HG03439 (cell line): ENCODE data around the gene FUS.
"Not testable (repeated sequence)": the region's sequence is repeated elsewhere in the genome, so short reads cannot be mapped to it uniquely, and the experiment has no call there.

ENCODE experiments used
- ATAC-seq: cut with Tn5 transposase; IDR thresholded peaks from one replicate; pipeline ENCODE4 v1.9.1; 2021; ENCODE audit warnings: mild to moderate bottlenecking, moderate library complexity; ENCODE audit not compliant: unreplicated experiment

FUS gene

GRCh38 chr16:31143011-31143693, 36.8 kb upstream of the FUS start:
- ATAC-seq: no peak

DNA sequence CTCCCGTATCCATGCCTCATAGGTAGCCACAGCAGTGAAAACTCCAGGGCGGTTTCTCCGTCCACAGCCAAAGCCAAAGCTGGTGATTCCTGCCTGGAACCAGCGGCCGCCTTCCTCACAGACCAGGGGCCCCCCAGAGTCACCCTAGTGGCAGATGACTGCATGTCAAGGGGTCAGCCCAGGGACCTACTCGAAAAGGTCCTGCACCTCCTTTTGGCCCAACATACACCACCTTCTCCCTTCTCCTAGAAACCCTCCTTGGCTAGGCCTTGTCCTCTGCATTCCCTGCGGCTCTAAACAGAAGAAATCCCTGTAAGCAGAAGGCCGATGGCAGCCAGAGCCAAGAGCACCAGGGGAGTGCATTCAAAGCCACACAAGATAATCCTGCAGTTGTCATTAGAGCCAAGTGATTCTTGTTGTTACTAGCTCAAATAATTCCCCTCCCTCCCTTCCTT, 36.2 kb upstream of the FUS start:
- no peak for ATAC-seq

DNA sequence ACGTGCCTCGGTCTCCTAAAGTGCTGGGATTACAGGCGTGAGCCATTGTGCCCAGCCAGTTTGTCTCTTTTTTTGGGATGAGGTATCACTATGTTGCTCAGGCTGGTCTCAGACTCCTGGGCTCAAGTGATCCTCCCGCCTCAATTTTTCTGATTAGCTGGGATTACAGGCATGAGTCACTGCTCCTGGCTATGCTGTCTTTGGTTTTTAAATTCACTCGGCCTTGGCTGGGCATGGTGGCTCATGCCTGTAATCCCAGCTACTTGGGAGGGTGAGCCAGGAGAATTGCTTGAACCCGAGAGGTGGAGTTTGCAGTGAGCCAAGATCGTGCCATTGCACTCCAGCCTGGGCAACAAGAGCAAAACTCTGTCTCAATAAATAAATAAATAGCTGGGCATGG, 35.5 kb upstream of the FUS start:
- ATAC-seq: not testable (repeated sequence)

- ATAC-seq: no peak
Observed at GRCh38 chr16:31145398-31145990, 34.4 kb upstream of the FUS start.

DNA sequence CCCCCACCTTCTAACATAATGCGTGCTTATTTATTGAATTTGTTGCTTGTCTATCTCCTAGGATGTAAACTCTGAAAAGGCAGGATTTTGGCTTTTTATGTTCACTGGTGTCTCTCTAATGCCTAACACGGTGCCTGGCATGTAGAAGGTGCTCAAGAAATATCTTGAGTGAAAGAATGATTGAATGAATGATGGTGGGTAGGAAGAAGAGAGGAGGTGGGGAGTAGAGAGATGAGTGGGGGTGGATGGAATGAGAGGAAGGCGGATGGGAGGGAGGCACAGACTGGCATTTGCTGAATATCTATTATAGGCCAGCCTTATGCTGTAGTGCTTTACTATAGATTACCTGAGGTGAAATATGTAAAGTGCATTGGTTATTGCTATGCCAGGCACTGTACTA, 32.4 kb upstream of the FUS start:
- ATAC-seq: no peak

- ATAC-seq: no peak
Observed at GRCh38 chr16:31148281-31148728, 31.6 kb upstream of the FUS start.

- no peak for ATAC-seq
Observed at GRCh38 chr16:31148896-31149295, 31.0 kb upstream of the FUS start.

GRCh38 chr16:31149332-31149731, 30.6 kb upstream of the FUS start:
- ATAC-seq: no peak

DNA sequence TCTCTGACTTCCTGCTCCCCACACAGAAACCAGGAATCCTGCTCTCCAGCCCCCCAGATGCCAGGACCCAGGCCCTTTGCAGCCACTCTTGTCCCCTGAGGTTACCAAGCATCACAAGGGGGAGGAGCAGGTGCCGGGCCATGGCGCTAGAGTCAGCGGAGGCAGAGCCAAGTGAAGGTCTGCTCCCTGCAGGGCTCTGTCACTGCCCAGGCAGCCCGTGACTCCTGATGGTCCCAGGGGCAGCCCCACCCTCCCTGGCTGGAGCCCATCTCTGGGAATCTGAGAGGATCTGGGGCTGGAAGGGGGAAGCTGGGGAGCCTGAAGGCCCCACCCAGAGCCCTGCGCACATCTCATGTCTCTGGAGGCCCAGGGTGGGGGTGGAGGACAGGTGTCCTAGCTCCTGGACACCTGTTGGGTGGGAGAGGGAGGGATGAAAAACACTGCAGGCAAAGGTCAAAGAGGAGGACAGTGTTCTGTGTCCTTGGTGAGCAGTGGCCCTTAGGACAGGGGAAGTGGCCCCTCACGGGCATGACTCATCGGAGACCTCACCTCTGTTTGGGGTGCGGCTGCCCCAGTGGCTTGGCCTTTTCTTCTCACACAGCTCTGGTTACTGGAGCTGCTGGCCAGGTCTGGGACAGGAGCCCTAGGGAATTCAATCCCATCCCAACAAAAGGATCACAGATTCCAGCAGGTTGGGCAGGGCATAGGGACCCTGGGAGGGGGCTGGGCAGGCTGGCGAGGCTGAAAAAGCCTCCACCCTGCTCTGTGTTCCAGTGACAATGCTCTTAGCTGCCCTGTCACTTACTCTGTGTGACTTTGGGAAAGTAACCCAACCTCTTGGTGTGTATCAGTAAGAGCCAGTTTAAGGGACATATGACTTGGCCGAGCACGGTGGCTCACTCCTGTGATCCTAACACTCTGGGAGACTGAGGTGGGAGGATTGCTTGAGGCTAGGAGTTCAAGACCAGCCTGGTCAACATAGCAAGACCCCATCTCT, 29.7 kb upstream of the FUS start, which contains the start of gene PRSS36:
Gene PRSS36 (minus strand): TSS at position 173 of the 997 bp plus-strand sequence. CDS start 31 bp downstream, at position 142.
- no peak for ATAC-seq

- ATAC-seq: not testable (repeated sequence)
Observed at GRCh38 chr16:31150976-31151375, 29.0 kb upstream of the FUS start.

DNA sequence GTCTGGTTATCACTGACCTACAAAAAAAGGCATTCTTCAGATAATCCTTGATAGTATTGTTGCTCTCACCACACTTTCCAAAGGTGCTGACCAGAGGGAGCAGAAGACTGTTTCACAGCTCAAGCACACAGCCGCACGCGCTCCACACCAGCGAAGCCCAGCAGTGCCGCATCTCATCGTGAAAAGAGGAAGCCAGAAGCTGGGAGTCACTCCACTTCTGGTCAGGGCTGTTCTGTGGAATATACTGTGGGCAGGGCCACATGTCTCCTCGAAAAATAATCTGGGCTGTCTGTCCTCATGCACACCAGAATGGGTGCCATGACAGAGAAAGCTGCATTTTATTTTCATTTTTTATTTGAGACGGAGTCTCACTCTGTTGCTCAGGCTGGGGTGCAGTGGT, 22.8 kb upstream of the FUS start:
- no peak for ATAC-seq

GRCh38 chr16:31167315-31167714, 12.6 kb upstream of the FUS start:
- no peak for ATAC-seq

DNA sequence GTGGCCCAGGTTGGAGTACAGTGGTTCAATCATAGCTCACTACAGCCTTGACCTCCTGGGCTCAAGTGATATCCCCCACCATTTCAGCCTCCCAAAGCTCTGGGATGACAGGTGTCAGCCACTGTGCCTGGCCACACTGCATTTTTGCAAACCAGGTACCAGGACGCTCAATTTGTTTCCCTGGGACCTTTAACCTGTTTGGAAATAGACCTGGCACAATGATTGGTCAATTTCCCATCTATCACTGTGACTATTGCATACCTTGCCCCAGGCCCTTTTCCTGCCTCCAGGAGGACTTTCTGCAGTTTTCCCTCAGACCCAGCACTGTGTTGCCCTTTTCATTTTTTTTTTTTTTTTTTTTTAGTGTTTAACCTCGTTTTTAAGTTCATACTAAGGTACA, 11.1 kb upstream of the FUS start:
- ATAC-seq: no peak

DNA sequence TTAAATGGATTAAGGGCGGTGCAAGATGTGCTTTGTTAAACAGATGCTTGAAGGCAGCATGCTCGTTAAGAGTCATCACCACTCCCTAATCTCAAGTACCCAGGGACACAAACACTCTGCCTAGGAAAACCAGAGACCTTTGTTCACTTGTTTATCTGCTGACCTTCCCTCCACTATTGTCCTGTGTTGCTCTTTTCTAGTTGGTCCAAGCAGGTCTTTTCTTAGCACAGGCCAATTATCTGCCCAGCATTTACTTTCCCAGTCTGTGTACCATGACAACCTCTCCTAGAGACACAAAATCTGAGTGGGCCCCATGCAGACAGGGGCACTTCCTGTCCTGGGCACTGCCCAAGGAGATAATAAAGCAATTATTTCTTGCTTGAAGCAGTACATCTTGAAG, 9.9 kb upstream of the FUS start:
- not testable (repeated sequence) for ATAC-seq

GRCh38 chr16:31177136-31177535, 2.8 kb upstream of the FUS start:
- ATAC-seq: no peak

DNA sequence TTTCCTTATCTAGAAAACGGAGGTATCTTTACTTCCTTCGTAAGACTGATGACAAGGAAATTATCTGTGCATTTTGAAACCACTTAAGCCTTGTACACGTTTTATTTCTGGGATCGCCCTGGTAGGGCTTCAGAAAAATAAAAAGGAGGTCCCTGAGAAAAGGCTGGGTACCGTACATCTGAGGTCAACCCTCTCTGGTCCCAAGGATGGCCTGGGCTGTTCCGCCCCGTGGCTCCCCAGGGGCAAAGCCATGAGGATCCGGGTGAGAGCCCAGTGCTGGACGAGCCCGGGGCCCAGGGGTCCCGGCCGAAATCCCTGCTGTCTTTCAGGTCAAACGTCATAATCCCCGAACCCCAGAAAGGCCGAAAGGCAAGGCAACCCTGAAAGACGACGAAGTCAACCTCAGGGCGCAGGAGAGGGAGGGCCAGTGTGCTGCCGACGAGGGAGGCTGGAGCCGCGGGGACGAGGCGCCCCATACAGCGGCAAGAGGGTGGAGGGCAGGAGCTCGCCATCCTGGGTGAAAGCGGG, 656 bp upstream of the FUS start:
- ATAC-seq: peak; percentile 4

- ATAC-seq: no peak
Observed at GRCh38 chr16:31181102-31181830, 1.3 kb downstream of the FUS start.

GRCh38 chr16:31182391-31182790, 2.5 kb downstream of the FUS start:
- ATAC-seq: no peak

- no peak for ATAC-seq
Observed at GRCh38 chr16:31183432-31184428, 3.8 kb downstream of the FUS start.
